CD4-positive, alpha-beta memory T cell (primary cell): ENCODE measurements around the gene NAA35. TPM values are rescaled to one million over a fixed set of nuclear protein-coding genes. Genes with fewer than 3 reads are reported as not detected.

Experiments
- CTCF ChIA-PET: fragments of 350-600 bp; sonication (Branson Sonifier 250); formaldehyde crosslinking; loops from one replicate; lab custom pipeline; 2021; ENCODE audit warnings: inconsistent platforms; ENCODE audit not compliant: partially characterized antibody; lab: Charles Lee
- POLR2A ChIA-PET: fragments of 350-600 bp; sonication (Branson Sonifier 250); formaldehyde crosslinking; loops from one replicate; lab custom pipeline; 2021; ENCODE audit not compliant: partially characterized antibody; lab: Charles Lee
- DNase-seq, 5 donors: peaks; one replicate each; pipeline versions ENCODE4 v3.0.0 to v3.0.0-alpha.2; 2020 to 2022; ENCODE audit warnings: mixed read lengths in 1 of 5
- H3K27ac ChIP-seq: one replicate; pipeline ENCODE4 v1.7.0; 2013; ENCODE audit warnings: low read depth, low read length
- H3K27me3 ChIP-seq: 2 replicates; pipeline ENCODE4 v1.7.0; 2013; ENCODE audit warnings: mild to moderate bottlenecking, low read length, moderate library complexity; ENCODE audit not compliant: insufficient read depth
- H3K36me3 ChIP-seq: 2 replicates; pipeline ENCODE4 v1.7.0; 2013; ENCODE audit warnings: mild to moderate bottlenecking, low read length, moderate library complexity; ENCODE audit not compliant: insufficient read depth
- H3K4me1 ChIP-seq: 2 replicates; pipeline ENCODE4 v1.7.0; 2013; ENCODE audit warnings: mild to moderate bottlenecking, low read length, moderate library complexity; ENCODE audit not compliant: insufficient read depth
- H3K4me3 ChIP-seq, 2 donors: one replicate each; pipeline ENCODE4 v1.7.0; 2013; ENCODE audit warnings: low read length in 2 of 2, mild to moderate bottlenecking in 1 of 2
- H3K9me3 ChIP-seq, 2 donors: one replicate each; pipeline ENCODE4 v1.7.0; 2013; ENCODE audit warnings: low read length in 2 of 2, control low read depth in 1 of 2; ENCODE audit not compliant: control insufficient read depth in 1 of 2
- H3K27ac Mint-ChIP-seq, 7 donors: one replicate each; pipeline ENCODE4 v1.8.0; 2020 to 2021; ENCODE audit warnings: mixed read lengths in 7 of 7, mild to moderate bottlenecking in 6 of 7, inconsistent platforms in 3 of 7, moderate library complexity in 3 of 7
- H3K27me3 Mint-ChIP-seq, 2 donors: one replicate each; pipeline ENCODE4 v1.8.0; 2020 to 2021; ENCODE audit warnings: mixed read lengths in 2 of 2
- H3K36me3 Mint-ChIP-seq, 2 donors: one replicate each; pipeline ENCODE4 v1.8.0; 2020 to 2021; ENCODE audit warnings: mixed read lengths in 2 of 2, inconsistent platforms in 1 of 2, mild to moderate bottlenecking in 1 of 2
- H3K4me1 Mint-ChIP-seq, 4 donors: one replicate each; pipeline ENCODE4 v1.8.0; 2020 to 2021; ENCODE audit warnings: mixed read lengths in 4 of 4, mild to moderate bottlenecking in 1 of 4
- H3K4me3 Mint-ChIP-seq, 8 donors: one replicate each; pipeline ENCODE4 v1.8.0; 2020 to 2021; ENCODE audit warnings: mixed read lengths in 8 of 8, mild to moderate bottlenecking in 7 of 8, moderate library complexity in 6 of 8, inconsistent platforms in 3 of 8
- H3K9me3 Mint-ChIP-seq, 8 donors: one replicate each; pipeline ENCODE4 v1.8.0; 2020 to 2021; ENCODE audit warnings: mixed read lengths in 8 of 8, mild to moderate bottlenecking in 5 of 8, inconsistent platforms in 3 of 8, moderate library complexity in 1 of 8
- intact Hi-C: fragments of 100-400 bp; cut with micrococcal nuclease; formaldehyde crosslinking; loops from one replicate; pipeline ENCODE4 v1.15.1; 2023
- polyA plus RNA-seq, 2 donors: library from polyadenylated mRNA; unstranded; fragments of 300-500 nt; fragmentation: Illumina TruSeq; gene quantifications; one replicate each; pipeline ENCODE4 v1.2.3, GENCODE V29; 2021
- total RNA-seq, 2 experiments: library from RNA; stranded (reverse); gene quantifications; one replicate each; pipeline ENCODE4 v1.2.3, GENCODE V29; 2021

NAA35 gene
- total and polyA plus RNA-seq, 4 experiments from 2014 or later = 14.7 to 27.8 (median 20.3) TPM

GRCh38 chr9:85942913-85943709 is 2.2 kb downstream of the NAA35 start:
- peaks cover 27 to 32% (median 28%) of the 10 kb centered on the region in 4 donors for H3K4me1 Mint-ChIP-seq
- Histone ChIP-seq H3K9me3 (no peaks in the 10 kb centered on the region), H3K27me3 (no peaks in the 10 kb centered on the region), H3K27ac (no peak overlapping the region), H3K4me1 (peaks cover 50% of the 10 kb centered on the region), H3K36me3 (peaks cover 12% of the 10 kb centered on the region), H3K4me3 (no peak overlapping the region)
- peaks cover 11 to 29% of the 10 kb centered on the region in 2 donors for H3K36me3 Mint-ChIP-seq
- ChIA-PET CTCF (interaction anchor here (1.0 kb wide), 1 partner anchor 123 kb away, joined by 4 read pairs; no protein-coding TSS in a partner anchor), POLR2A (no interaction called here)
- no peaks in the 10 kb centered on the region for H3K9me3 Mint-ChIP-seq
- H3K4me3 Mint-ChIP-seq = no peak overlapping the region
- H3K27ac Mint-ChIP-seq = no peak overlapping the region
- intact Hi-C loops = loop anchor here (5.0 kb wide), 1 partner anchor 1004 kb away; the partner anchor contains the start of gene GAS1
- no peaks in the 10 kb centered on the region for H3K27me3 Mint-ChIP-seq
- DNase-seq = no peak

GRCh38 chr9:85943757-85944430 is 2.9 kb downstream of the NAA35 start:
- POLR2A ChIA-PET = no interaction called here
- no peak for DNase-seq
- peaks cover 12% of the 10 kb centered on the region for H3K36me3 ChIP-seq
- CTCF ChIA-PET = no interaction called here
- H3K4me3 ChIP-seq = no peak overlapping the region
- peaks cover 31 to 39% (median 31%) of the 10 kb centered on the region in 4 donors for H3K4me1 Mint-ChIP-seq
- H3K36me3 Mint-ChIP-seq = peaks cover 15 to 33% of the 10 kb centered on the region in 2 donors
- intact Hi-C loops = loop anchor here (5.0 kb wide), 1 partner anchor 1003 kb away; the partner anchor contains the start of gene GAS1
- no peak overlapping the region for H3K4me3 Mint-ChIP-seq
- H3K27me3 ChIP-seq = no peaks in the 10 kb centered on the region
- H3K9me3 Mint-ChIP-seq = no peaks in the 10 kb centered on the region
- no peak overlapping the region for H3K27ac ChIP-seq
- H3K9me3 ChIP-seq = no peaks in the 10 kb centered on the region
- no peaks in the 10 kb centered on the region for H3K27me3 Mint-ChIP-seq
- H3K27ac Mint-ChIP-seq = peak overlapping the region in 2 of 7 donors; percentile 3 to 52
- peaks cover 50% of the 10 kb centered on the region for H3K4me1 ChIP-seq

GRCh38 chr9:85944672-85945071 is 3.7 kb downstream of the NAA35 start:
- intact Hi-C loops = loop anchor here (5.0 kb wide), 1 partner anchor 1003 kb away; the partner anchor contains the start of gene GAS1
- H3K4me3 Mint-ChIP-seq = peak overlapping the region in 2 of 8 donors; percentile 11 to 41
- CTCF ChIA-PET = no interaction called here
- no peaks in the 10 kb centered on the region for H3K27me3 Mint-ChIP-seq
- Histone ChIP-seq H3K4me1 (peaks cover 48% of the 10 kb centered on the region), H3K27me3 (no peaks in the 10 kb centered on the region), H3K36me3 (peaks cover 12% of the 10 kb centered on the region), H3K27ac (no peak overlapping the region), H3K9me3 (no peaks in the 10 kb centered on the region), H3K4me3 (no peak overlapping the region)
- H3K9me3 Mint-ChIP-seq = no peaks in the 10 kb centered on the region
- peaks cover 34 to 44% (median 37%) of the 10 kb centered on the region in 4 donors for H3K4me1 Mint-ChIP-seq
- peaks cover 19 to 35% of the 10 kb centered on the region in 2 donors for H3K36me3 Mint-ChIP-seq
- POLR2A ChIA-PET = no interaction called here
- H3K27ac Mint-ChIP-seq = peak overlapping the region in 4 of 7 donors; percentile 2 to 66 (median 6)
- DNase-seq = no peak

GRCh38 chr9:85949586-85950335 is 8.8 kb downstream of the NAA35 start:
- Histone ChIP-seq H3K36me3 (peaks cover 5% of the 10 kb centered on the region), H3K4me3 (no peak overlapping the region), H3K4me1 (peaks cover 12% of the 10 kb centered on the region), H3K27me3 (no peaks in the 10 kb centered on the region), H3K27ac (no peak overlapping the region), H3K9me3 (no peaks in the 10 kb centered on the region)
- Mint-ChIP-seq H3K9me3 (no peaks in the 10 kb centered on the region), H3K27me3 (no peaks in the 10 kb centered on the region), H3K36me3 (peaks cover 33 to 55% of the 10 kb centered on the region in 2 donors), H3K4me3 (peak overlapping the region in 3 of 8 donors; percentile 2 to 68 (median 14)), H3K27ac (peak overlapping the region in 2 of 7 donors; percentile 17 to 46), H3K4me1 (peaks cover 24 to 67% (median 36%) of the 10 kb centered on the region in 4 donors)
- ChIA-PET POLR2A (no interaction called here), CTCF (no interaction called here)
- intact Hi-C loops = no loop called here
- no peak for DNase-seq

- peaks cover 47 to 60% of the 10 kb centered on the region in 2 donors for H3K36me3 Mint-ChIP-seq
- H3K27ac Mint-ChIP-seq = peak overlapping the region in 1 of 7 donors; percentile 6
- Histone ChIP-seq H3K27ac (no peak overlapping the region), H3K36me3 (peaks cover 43% of the 10 kb centered on the region), H3K4me3 (no peak overlapping the region), H3K9me3 (no peaks in the 10 kb centered on the region), H3K27me3 (no peaks in the 10 kb centered on the region), H3K4me1 (no peaks in the 10 kb centered on the region)
- intact Hi-C loops = no loop called here
- no peak overlapping the region for H3K4me3 Mint-ChIP-seq
- H3K27me3 Mint-ChIP-seq = no peaks in the 10 kb centered on the region
- no peak for DNase-seq
- no peaks in the 10 kb centered on the region for H3K9me3 Mint-ChIP-seq
- POLR2A ChIA-PET = no interaction called here
- CTCF ChIA-PET = no interaction called here
- peaks cover 0 to 12% (median 4%) of the 10 kb centered on the region in 4 donors for H3K4me1 Mint-ChIP-seq
Observed at GRCh38 chr9:85959955-85960354, 19.0 kb downstream of the NAA35 start.

- intact Hi-C loops = no loop called here
- H3K9me3 ChIP-seq = no peaks in the 10 kb centered on the region
- H3K27ac ChIP-seq = no peak overlapping the region
- H3K27me3 ChIP-seq = no peaks in the 10 kb centered on the region
- Mint-ChIP-seq H3K27ac (peak overlapping the region in 2 of 7 donors; percentile 36 to 41), H3K36me3 (peaks cover 53 to 65% of the 10 kb centered on the region in 2 donors), H3K4me3 (no peak overlapping the region), H3K9me3 (no peaks in the 10 kb centered on the region), H3K27me3 (no peaks in the 10 kb centered on the region), H3K4me1 (peaks cover 0 to 12% (median 4%) of the 10 kb centered on the region in 4 donors)
- POLR2A ChIA-PET = no interaction called here
- CTCF ChIA-PET = no interaction called here
- no peak overlapping the region for H3K4me3 ChIP-seq
- DNase-seq = no peak
- no peaks in the 10 kb centered on the region for H3K4me1 ChIP-seq
- H3K36me3 ChIP-seq = peaks cover 47% of the 10 kb centered on the region
Observed at GRCh38 chr9:85960688-85961093, 19.7 kb downstream of the NAA35 start.
